Activated CD4-positive, CD25-positive, alpha-beta regulatory T cell treated with anti-CD3 and anti-CD28 coated beads, Interleukin-2, amount 50 U/mL, for 16 hours (primary cell): ENCODE results near the gene INPP5A.

Experiments
- DNase-seq: peaks from one replicate; pipeline ENCODE4 v3.0.0-alpha.2; 2020; ENCODE audit warnings: low read depth, low spot score

INPP5A gene

DNA sequence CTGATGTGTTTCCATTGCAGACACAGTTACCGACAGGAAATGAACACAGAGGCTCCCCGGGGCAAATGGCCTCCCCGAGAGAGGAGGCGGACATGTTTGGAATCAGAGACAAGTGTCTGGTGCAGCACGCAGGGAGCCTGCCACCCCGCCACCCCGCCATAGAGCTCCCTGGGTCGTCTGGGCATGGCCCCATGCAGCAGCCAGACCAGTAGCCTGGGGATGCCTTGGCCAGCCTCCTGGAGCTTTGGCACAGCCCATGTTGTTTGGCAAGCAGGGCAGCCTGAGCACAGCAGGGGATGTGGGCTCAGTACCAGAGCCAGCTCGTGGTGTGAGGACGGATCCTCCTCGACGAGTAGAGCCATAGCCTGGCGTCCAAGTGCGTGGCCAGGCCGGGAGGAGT, 167.6 kb downstream of the INPP5A start:
- no peak for DNase-seq

DNA sequence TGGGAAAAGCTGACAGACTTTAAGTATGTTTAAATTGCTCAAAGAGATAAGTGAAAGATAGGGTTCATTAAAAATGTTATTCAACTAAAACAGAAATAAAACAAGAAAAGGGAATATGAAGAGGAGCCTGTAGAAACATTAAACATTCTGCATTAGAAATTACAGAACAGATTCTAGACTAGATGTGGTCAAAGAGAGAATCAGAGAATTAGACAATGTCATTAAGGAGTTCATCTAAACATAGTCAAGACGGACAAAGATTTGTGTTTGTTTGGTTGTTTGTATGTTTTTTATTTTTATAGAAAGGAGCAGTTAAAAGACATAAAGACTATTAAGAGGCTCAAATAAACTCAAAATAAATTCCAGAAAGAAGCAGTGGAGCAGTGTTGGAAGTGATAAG, 168.4 kb downstream of the INPP5A start:
- DNase-seq, result no peak

DNA sequence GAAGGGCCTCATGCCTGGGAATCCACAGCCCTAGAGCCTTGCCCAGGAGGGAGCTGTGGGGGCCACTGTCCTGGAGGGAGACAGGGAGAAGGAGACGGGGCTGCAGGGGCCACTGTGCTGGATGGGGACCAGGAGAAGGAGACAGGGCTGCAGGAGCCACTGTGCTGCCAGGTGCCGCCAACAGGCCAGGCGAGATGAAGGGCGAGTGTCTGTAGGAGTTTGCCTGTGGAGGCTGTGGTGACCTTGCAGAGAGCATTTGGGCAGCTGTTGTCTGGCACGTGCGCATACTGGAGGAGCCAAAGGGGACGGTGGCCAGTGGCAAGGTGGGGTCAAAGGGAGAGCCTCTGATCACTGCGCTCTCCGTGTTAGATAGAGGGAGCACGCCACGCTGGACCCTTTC, 169.1 kb downstream of the INPP5A start:
- no peak for DNase-seq

DNA sequence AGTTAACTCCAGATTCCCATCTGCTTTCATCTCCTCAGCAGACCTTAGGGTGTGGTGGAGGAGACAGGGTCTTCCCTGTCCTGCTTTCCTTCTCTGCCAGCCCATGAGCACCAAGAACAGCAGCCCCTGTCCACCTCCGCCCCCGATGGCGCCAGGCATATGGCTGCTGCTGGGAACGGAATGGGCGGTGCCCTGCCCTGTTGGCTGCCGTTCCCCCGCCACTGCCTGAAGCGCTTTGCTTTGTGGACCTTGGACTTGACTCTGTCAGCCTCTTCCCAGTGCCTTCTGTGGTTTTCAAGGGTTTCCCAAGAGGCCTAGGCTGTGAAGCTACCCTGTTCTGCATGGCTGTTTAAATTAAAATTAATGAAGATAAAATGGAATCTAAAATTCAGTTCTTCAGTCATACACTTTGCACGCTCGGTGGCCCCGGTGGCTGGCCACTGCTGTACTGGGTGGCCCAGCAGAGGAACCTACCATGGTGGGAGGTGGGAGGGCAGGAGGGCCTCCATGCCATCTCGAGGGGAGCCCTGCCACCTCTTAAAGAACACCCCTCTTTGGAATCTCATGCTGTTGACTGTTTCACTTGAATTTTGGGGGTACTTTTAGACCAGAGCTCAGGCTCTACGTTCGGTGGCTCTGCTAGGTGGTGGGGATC, 169.7 kb downstream of the INPP5A start:
- DNase-seq, result no peak

DNA sequence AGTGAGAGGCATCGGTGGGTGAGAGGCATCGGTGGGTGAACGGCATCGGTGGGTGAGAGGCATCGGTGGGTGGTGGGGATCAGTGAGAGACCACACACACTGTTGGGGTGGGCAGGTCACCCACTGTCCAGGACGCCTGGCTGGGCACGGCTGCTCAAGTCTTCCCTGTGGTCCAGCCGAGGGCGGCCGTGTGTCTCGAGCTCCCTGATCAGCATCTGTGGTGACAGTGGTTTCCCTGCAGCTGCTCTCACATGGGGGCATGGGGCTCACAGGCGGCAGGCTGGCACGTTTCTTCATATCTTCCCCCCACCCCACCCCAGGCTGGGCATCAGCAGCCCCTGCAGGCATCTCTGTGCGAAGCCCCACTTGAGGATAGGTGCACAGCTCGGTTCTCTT, 170.2 kb downstream of the INPP5A start:
- no peak for DNase-seq

DNA sequence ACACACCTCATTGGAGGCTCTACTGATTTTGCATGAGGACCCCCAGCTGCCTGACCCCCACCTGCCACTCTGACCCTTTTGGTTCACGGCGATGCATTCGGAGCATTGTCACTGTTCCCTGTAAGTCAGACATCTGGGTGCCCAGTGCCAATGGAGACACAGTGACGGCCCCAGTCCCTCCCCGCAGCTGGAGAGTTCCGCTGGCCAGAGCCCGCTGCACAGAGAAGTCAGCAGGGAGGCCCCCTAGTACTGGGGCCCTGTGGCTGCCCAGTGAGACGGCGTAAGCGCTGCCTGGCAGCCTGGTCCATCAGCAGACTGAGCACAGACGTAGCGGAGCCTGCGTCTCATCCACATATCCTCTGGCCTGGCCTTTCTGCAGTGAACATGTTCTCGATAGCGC, 170.9 kb downstream of the INPP5A start:
- DNase-seq, result no peak

DNA sequence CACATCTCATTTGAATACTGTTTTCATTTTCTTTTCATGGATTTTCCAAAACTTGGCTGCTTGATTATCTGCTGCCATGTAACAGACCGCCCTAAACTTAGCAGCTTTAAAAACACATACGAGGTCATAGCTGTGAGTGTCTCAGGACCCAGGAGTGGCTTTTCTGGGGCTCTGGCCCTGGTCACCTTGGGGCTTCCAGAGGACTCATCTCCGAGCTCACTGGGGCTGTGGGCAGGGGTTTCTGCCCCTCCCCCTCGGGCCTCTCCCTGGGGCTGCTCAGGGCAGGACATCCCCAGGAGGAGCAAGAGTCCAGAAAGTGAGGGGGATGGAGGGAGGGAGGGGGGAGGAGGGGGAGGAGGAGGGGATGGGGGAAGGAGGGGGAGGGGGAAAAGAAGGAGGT, 171.3 kb downstream of the INPP5A start:
- no peak for DNase-seq

DNA sequence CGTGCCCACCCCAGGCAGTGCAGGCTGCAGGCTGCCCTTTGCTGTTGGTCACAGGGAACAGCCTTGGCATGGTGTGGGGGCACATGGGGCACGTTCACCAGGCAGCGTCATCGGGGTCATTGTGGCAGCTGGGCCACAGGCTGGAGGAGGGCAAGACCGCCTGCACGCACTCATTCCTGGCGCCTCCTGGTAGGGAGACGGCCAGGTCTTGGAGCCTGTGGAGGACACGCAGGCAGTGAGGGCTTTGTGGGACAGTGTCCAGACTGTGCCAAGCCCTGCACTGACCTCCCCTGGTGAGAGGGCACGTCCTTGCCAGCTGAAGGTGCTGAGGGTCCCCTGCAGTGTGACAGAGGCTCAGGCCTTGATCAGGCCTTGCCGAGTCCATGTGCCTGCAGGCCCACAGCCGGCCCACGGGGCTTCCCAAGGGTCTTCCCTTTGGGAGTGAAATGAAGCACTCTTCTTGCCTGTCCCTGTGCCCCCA, 171.9 kb downstream of the INPP5A start:
- no peak for DNase-seq

DNA sequence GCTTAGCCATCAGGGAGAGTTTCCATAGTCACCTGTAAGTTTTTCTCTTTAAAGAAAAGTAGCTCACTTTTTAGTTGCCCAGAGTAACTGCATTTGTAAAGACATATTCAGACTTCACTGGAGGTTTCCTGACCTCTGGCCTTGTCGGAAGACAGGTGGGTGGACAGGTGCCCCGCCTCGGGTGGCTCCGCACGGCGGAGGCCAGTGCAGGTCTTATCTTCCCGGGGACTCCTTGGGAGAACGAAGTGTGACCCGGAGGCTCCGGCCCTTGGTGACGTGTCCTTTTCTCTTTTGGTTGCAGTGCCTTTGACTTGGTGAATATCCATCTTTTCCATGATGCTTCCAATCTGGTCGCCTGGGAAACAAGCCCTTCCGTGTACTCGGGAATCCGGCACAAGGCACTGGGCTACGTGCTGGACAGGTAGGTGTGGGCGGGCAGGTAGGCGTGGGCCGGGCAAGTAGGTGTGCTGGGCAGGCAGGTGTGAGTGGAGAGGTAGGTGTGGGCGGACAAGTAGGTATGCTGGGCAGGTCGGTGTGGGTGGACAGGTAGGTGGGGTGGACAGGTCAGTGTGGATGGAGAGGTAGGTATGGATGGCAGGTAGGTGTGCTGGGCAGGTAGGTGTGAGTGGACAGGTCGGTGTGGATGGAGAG, 172.6 kb downstream of the INPP5A start:
- no peak for DNase-seq

DNA sequence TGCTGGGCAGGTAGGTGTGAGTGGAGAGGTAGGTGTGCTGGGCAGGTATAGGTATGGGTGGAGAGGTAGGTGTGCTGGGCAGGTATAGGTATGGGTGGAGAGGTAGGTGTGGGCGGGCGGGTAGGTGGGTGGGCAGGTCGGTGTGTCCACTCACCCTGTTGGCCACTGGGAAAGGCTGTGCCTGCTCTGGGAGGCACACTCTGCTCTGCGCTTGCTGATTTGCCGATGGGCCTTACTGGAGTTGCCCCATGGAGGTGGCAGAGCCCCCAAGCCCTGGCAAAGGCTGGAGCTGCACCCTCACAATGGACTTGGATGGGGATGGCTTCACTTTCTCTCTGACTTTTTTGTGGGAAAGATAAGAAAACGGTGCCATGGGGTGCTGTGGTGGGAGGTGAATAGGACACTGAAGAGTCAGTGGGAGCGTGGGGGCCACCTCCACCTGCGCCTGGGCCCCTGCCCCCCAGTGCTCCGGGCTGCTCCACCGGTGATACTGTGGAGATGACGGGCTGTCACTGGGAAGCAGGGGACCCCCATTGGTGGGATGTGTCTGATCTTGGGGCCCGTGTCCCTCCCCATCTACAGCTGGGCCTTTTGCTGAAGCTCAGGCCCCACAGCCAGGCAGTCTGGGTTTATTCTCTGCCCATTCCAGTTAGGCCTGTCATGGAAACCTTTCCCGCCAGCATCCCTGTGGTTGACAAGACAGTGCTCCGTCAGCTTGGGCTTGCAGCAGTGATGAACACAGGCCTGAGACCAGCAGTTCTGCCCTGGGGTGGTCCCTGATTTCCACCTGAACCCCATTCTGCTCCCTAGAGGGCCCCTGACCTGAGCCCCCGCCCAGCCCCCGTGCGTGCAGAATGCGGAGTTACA, 173.4 kb downstream of the INPP5A start:
- DNase-seq, result no peak

DNA sequence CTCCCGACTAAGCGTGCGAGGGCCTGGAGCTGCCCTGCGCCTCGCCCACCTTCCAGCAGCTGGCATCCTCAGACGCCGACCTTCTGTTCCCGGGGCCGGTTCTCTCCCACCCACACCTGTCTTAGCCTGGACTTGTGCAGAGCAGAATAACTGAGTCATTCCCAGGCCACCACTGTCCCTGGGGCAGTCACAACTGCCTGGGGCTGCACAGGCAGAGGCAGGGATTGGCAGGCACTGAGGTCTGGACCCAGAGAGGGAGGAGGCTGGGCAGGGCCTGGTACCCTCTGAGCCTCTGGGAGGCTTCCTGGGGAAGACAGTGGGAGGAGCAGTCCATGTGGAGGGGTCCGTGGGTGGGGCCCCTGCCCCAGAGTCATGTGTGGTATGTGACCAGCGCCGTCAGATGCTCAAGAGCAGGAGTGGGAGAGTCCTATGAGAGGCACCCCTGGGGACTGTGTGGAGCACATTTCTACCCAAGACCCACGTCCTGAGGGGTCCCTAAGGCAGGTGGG, 174.1 kb downstream of the INPP5A start:
- DNase-seq, result no peak

DNA sequence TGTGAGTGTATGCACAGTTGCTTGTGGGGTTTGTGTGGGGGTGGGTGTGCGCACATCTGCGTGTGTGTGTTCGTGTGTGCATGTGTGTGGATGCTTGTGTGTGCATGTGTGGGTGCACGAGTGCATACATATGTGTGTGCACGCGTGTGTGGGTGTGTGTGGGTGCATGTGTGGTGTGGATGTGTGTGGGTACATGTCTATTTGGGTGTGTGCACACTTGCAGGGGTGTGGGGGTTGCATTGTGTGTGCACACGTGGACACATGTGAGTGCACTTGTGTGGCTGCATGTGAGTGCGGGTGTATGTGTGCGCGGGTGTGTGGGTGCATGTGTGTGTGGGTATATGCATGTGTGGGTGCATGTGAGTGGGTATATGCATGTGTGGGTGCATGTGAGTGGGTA, 174.7 kb downstream of the INPP5A start:
- no peak for DNase-seq

DNA sequence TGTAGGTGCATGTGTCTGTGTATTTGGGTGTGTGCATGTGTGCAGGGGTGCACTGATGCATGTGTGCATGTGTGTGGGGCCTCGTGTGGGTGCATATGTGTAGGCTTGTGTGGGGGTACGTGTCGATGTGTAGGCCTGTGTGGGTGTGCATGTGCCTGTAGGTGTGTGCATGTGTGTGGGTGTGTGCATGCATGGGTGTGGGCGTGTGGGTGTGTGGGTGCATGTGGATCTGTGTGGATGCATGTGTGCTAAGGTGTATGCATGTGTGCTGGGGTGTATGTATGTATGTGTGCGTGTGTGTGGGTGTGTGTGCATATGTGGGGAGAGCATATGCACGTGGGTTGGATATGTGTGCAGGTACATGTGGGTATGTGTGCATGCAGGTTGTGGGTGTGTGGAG, 175.2 kb downstream of the INPP5A start:
- no peak for DNase-seq

DNA sequence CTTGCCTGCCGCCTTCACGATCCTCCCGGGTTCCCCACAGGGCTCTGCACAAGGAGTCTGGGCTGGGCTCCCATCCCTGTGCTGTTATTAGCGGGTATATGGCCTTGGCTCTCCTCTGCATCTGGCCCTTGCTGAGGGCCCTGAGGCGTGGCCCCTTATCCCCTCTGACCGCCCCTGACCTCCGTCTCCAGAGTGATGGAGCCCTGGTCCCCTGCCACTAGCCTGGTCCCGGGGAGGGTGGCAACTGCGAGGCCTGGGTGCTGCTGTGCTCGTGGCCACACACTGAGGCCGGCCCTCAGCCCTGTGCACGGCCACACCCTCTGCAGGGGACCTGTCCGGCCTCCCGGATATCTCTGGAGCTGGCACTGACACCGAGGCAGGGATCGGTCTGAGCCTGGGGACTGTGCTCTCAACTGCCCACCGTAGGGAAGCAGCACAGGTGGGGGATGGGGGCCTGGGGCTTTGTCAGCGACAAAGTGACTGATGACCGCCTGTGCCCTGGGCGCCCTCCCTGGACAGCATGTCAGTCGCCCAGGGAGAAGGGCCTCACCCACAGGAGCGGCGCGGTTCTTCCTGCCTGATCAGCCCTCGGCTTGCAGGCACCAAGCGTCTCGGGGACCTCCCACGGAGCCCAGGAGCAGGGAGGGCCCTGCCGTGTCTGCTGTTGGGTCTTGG, 176.0 kb downstream of the INPP5A start:
- no peak for DNase-seq

DNA sequence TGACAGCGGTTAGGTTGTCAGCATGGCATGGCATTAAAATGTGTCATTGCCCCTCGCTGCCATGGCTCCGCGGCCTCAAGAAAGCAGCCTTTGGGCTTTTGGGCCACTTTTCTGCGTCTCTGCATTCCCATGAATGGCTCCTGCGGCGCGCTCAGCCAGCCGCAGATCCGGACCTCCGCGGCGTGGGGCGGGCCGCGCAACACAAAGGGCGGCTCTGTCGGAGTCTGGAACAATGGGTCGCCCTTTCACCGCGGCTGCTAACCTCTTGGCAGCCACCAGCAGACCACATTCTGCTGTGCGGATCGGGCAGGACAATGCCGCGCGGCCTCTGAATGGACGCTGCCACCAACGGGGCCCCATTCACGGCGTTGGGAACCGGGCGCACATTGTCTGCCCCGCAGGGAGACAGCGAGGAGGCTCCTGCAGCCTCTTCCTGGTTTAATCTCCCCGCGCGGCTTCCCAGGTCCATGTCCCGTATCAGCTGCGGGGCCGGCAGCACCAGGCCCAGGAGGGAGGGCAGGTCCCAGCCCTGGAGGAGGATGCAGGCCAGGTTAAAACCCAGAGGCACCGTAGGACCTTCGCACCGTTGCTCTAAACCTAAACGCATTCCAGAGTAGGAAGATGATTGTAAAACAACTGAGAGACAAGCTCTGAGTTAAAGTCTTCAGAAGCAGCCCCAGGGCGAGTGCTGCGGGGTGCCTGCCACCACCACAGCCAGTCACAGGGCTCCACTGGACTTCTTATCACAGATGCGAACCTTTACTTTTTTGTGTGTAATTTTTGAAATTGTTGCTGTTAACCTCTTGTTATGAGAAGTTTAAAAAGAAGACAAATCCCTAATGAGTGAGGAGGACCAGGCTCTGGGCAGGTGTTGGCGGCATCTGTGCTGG, 176.8 kb downstream of the INPP5A start:
- no peak for DNase-seq

DNA sequence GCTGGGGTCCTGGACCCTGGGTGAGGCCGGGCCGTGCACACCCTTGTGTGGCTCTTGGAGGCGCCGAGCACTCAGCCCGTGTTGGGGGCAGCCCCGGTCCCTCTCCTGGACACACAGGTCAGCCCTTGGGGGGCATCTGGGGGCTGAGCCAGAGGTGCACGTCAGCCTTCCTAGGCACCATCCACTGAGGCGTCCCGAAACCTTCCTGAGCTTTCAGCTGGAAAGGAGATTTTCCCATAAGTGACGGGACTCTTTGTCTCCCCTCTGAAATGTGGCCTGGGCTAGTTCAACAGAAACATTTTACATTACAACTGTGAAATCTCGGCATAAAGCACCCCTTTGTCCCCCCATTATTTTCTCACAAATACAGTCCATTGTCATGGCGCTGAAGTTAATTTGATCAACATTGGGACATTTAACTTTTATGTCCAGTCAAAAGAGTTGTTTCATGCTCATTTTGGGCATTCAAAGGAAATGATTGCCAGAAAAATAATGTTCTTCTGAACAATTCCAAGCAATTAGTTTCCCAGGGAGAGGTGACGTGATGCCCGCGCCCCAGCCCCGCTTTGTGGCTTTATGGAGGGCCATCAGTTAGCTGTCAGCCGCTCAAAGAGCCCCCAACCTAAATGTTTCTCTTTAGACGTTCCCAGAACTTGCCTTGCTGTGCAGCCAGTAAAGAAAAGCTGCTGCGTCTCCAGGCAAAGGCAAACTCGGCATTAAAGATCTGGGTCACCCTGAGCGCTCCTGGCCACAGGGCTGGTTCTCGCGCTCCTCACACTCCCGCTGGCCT, 177.6 kb downstream of the INPP5A start:
- no peak for DNase-seq

DNA sequence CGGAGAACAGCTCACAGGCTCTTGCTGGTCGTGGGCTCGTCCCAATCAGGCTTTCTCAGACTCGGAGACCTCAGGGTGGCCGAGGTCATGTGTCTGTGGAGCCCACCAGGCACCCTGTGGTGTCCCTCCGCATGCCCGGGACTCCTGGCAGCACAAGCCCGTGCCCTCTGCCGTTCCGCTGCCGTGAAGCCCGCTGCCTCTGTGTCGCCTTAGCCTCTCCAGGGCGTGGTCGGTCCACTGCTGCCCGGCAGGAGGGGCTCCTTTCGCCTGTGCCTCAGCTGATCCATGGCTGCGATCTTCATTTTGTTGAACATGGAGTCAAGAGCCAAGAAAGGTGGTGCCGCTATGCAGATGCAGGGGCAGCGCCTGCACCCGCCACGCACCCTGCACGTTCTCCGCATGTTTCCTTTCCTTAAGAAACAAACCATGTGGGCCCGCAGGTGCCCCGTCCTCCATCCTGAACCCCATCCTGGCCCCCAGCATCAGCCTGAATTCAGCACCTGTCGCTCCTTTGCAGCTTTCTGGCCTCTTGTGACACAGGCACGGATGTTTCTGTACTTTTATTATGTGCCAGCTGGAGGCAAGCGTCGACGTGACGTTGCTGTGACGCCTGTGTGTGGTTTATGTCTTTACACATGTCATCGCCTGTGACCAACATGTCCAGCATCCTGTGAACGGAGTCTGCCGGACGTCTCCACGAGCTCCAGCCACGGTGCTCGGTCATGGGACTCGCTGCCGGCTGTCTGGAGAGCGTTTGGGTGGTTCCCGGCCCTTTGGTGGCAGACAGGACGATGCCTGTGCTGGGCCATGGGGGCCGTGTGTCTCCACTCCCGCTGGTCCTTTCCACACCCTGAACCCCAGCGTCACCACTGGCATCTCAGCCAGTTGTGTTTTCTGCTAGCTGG, 178.4 kb downstream of the INPP5A start:
- no peak for DNase-seq

DNA sequence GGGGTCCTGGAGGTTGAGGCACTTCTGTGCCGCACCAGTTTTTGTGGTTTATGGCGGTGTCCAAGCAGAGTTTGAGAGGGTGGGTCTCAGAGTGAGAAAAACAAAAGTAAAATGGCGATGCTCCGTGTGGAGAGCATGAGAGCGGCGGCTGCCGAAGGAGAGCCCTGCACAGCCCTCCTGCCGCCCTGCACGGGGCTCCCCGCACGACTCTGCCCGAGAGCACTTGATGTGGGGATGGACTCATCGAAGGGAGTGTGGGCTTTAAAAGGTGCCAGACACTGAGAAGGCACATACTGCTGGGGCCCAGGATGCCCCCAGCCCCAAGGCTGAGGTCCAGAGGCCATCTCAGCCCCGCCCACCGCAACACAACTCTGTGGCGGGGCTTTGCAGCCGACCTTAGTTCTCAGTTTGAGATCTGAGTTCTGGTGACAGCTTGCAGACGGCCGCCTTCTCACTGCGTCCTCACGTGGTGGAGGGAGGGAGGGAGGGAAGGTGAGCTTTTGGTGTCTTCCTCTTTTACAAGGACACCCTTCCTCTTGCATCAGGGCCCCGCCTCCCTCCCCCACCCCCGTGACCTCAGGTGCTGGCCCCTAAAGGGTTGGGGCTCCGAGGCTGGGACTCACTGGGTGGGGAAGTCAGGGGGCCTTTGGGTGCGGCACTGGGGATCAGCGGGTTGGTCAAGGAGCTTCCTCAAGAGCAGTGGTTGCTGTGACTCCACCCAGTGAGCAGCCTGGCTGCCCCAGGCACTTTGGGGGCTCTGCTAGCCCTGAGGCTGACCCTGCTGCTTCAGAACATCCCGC, 179.3 kb downstream of the INPP5A start:
- DNase-seq, result no peak
